ENCODE data around the gene UGT1A10.

UGT1A10 gene

DNA sequence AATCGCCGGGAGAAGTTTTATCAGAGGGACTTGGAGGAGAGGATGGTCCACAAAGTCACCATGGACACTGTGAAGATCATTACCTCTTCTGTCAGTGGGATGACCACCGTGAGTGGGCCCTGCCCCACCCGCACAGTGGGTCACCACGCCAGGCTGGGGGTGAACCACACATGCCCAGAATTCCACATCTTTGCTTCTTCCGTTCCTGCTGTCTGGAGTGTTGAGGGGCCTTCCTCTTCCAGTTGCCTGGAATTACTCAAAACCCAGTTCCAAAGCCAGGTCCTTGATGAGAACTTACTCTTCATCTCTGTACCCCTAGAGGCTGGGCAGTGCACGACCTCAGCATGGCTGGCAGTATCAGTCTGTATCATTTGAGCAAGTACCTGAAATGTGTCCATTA is 164.0 kb downstream of the UGT1A10 start:
- Histone ChIP-seq H3K9me3 (ENCODE audit: low read length) (no peaks in the 10 kb centered on the region), H3K36me3 (ENCODE audit: insufficient read depth, low read length) (no peaks in the 10 kb centered on the region), H3K27me3 (ENCODE audit: control insufficient read depth in 1 of 2, insufficient read depth in 2 of 2, low read length in 2 of 2) (no peaks in the 10 kb centered on the region), H3K9ac (ENCODE audit: low read length) (no peak overlapping the region), H3K4me3 (ENCODE audit: low read depth in 1 of 2, low read length in 2 of 2) (no peak overlapping the region), H3K27ac (ENCODE audit: low read depth, low read length) (no peak overlapping the region), H3K4me1 (ENCODE audit: insufficient read depth, low read length) (no peaks in the 10 kb centered on the region)

DNA sequence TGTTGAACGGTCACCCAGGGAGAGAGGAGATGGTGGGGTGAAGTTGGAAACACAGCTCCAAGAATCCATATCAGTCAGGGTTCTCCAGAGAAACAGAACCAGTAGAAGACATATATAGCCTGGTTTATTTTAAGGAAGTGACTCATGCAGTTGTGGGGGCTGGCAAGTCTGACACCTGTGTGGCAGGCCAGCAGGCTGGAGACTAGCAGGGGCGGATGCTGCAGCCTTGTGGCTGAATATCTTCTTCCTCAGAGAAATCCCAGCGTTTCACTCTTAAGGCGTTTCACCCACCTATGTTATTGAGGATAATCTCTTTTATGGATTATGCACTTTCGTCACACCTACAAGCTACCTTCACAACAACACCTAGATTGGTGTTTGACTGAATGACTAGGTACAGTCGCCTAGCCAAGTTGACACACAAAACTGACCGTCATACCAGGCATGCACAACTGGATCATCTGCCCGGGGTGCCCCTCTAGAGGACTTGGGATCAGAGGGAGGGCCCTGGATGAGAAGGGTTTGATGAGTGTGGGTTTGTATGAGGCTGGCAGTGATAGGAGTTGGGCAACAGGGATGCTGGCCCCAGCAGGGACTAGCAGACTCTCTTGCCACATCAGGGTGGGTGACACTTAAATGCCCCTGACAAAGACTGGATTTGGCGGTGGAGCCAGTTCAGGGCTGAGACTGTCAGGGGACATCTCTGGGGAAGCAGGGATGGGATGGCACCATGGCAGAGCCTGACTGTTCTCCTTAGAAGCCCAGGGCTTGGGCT is 165.3 kb downstream of the UGT1A10 start:
- no peaks in the 10 kb centered on the region for H3K36me3 ChIP-seq (ENCODE audit: insufficient read depth, low read length)
- no peaks in the 10 kb centered on the region for H3K27me3 ChIP-seq (ENCODE audit: control insufficient read depth in 1 of 2, insufficient read depth in 2 of 2, low read length in 2 of 2)
- H3K9ac ChIP-seq (ENCODE audit: low read length): no peak overlapping the region
- H3K4me1 ChIP-seq (ENCODE audit: insufficient read depth, low read length): no peaks in the 10 kb centered on the region
- H3K9me3 ChIP-seq (ENCODE audit: low read length): no peaks in the 10 kb centered on the region
- H3K4me3 ChIP-seq (ENCODE audit: low read depth in 1 of 2, low read length in 2 of 2): no peak overlapping the region
- no peak overlapping the region for H3K27ac ChIP-seq (ENCODE audit: low read depth, low read length)

DNA sequence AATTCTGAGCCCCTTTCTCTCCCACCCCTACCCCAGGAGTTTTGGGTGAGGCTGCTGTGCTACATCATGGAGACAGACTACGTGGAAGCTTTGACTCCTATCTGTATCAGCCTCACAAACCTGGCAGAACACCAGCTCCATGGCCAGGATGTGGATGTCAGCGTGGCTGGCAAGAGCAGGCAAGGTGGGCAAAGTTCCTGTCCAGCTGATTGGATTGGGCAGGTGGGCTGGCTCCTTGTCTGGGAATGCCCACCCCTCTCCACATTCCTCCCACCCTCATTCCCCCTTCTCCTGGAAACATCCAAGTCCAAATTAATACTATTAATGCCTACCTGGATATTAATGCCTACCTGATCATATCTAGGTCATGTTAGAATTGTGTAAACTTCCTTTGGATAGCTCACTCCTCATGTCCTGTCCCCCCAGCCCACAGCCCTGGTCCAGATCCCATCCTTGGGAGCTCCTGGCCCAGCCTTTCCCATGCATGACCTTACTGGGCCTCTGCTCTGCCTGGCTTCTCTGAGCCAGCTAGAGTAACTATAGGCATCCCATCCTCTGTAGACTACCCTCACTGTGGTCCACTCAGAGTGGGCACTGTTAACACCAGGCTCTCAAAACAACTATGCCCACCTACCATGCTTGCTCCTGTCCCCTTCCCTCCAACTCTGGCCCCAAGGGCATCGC is 166.0 kb downstream of the UGT1A10 start:
- no peak overlapping the region for H3K9ac ChIP-seq (ENCODE audit: low read length)
- no peaks in the 10 kb centered on the region for H3K4me1 ChIP-seq (ENCODE audit: insufficient read depth, low read length)
- H3K9me3 ChIP-seq (ENCODE audit: low read length): no peaks in the 10 kb centered on the region
- H3K4me3 ChIP-seq (ENCODE audit: low read depth in 1 of 2, low read length in 2 of 2): no peak overlapping the region
- H3K27me3 ChIP-seq (ENCODE audit: control insufficient read depth in 1 of 2, insufficient read depth in 2 of 2, low read length in 2 of 2): no peaks in the 10 kb centered on the region
- H3K36me3 ChIP-seq (ENCODE audit: insufficient read depth, low read length): no peaks in the 10 kb centered on the region
- no peak overlapping the region for H3K27ac ChIP-seq (ENCODE audit: low read depth, low read length)

DNA sequence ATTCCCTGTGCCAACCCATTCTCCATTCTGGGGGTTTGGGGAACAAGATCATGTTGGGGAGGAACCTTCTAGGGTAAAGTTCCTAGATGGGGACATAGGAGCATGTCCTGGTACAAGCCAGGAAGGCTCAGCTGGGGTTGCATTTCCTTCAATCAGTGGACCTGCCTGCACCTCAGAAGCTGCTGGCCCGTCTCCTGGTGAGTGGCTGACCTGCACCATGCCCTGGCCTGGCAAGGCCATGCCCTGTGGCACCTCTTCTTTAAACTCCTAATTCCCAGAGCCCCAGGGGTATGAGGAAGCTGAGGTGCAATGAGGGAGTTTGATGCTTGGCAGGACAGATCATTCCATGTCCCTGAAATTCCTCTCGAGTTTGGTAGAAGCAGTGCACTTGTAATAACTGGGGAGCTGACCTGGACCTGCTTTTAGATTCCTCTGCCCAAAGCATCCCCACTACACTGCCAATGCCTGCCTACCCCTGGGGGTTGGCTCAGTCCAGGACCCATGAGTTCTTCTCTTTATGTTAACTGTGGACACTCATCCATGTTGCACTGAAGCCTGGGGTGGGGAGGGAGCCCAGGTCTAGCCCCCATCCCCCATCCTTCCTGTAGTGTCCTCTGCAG is 167.2 kb downstream of the UGT1A10 start:
- no peak overlapping the region for H3K27ac ChIP-seq (ENCODE audit: low read depth, low read length)
- no peaks in the 10 kb centered on the region for H3K36me3 ChIP-seq (ENCODE audit: insufficient read depth, low read length)
- no peaks in the 10 kb centered on the region for H3K4me1 ChIP-seq (ENCODE audit: insufficient read depth, low read length)
- no peak overlapping the region for H3K9ac ChIP-seq (ENCODE audit: low read length)
- no peaks in the 10 kb centered on the region for H3K27me3 ChIP-seq (ENCODE audit: control insufficient read depth in 1 of 2, insufficient read depth in 2 of 2, low read length in 2 of 2)
- H3K4me3 ChIP-seq (ENCODE audit: low read depth in 1 of 2, low read length in 2 of 2): no peak overlapping the region
- H3K9me3 ChIP-seq (ENCODE audit: low read length): no peaks in the 10 kb centered on the region

DNA sequence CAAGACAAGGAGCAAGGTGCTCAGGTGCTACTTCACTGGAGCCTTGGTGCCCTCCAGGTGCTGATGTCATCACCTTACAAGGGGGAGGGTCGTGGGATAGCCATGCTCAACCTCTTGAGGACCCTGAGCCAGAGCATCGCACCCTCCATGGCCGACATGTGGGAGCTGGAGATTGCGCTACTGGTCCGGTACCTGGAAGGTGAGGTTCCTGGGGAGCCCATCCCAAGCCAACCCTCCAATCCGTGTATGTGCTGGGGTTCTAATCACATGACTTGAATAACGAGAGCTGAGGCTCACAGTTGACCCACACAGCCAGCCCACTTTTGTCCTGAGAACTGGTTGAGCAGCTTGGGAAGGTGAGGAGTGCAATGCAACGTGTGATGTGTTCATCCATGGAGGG is 167.7 kb downstream of the UGT1A10 start:
- no peaks in the 10 kb centered on the region for H3K4me1 ChIP-seq (ENCODE audit: insufficient read depth, low read length)
- H3K9me3 ChIP-seq (ENCODE audit: low read length): no peaks in the 10 kb centered on the region
- H3K27me3 ChIP-seq (ENCODE audit: control insufficient read depth in 1 of 2, insufficient read depth in 2 of 2, low read length in 2 of 2): no peaks in the 10 kb centered on the region
- H3K4me3 ChIP-seq (ENCODE audit: low read depth in 1 of 2, low read length in 2 of 2): no peak overlapping the region
- H3K36me3 ChIP-seq (ENCODE audit: insufficient read depth, low read length): no peaks in the 10 kb centered on the region
- no peak overlapping the region for H3K27ac ChIP-seq (ENCODE audit: low read depth, low read length)
- H3K9ac ChIP-seq (ENCODE audit: low read length): no peak overlapping the region

DNA sequence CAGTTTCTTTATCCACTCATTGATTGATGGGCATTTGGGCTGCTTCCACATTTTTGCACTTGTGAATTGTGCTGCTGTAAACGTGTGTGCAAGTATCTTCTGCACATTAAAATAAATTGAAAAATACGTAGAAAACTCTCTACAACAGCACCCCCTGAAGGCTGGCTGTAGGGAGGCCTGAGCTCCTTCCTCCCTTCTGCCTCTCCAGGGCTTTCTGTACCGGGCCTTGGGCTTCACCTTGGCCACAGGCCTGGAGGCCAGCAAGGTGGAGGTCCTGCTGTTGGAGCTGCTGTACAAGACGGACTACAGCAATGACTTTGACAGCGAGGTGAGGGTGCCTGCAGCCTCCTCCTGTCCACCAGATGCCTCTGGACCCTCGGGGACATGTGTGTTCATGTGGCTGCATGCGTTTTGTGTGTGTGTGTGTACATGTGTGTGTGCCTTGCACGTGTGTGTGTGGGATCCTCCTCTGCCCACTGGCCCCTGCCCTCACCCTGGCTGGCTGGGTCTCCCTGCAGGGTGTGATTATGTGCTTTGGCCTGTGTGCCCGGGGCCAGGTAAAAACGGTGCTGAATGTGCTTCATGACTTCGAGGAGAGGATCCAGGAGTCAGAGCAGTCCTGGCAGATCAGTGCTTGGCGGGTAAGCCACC is 171.1 kb downstream of the UGT1A10 start:
- Histone ChIP-seq H3K36me3 (ENCODE audit: insufficient read depth, low read length) (no peaks in the 10 kb centered on the region), H3K27ac (ENCODE audit: low read depth, low read length) (no peak overlapping the region), H3K9ac (ENCODE audit: low read length) (no peak overlapping the region), H3K4me3 (ENCODE audit: low read depth in 1 of 2, low read length in 2 of 2) (no peak overlapping the region), H3K9me3 (ENCODE audit: low read length) (no peaks in the 10 kb centered on the region), H3K4me1 (ENCODE audit: insufficient read depth, low read length) (no peaks in the 10 kb centered on the region), H3K27me3 (ENCODE audit: control insufficient read depth in 1 of 2, insufficient read depth in 2 of 2, low read length in 2 of 2) (no peaks in the 10 kb centered on the region)

DNA sequence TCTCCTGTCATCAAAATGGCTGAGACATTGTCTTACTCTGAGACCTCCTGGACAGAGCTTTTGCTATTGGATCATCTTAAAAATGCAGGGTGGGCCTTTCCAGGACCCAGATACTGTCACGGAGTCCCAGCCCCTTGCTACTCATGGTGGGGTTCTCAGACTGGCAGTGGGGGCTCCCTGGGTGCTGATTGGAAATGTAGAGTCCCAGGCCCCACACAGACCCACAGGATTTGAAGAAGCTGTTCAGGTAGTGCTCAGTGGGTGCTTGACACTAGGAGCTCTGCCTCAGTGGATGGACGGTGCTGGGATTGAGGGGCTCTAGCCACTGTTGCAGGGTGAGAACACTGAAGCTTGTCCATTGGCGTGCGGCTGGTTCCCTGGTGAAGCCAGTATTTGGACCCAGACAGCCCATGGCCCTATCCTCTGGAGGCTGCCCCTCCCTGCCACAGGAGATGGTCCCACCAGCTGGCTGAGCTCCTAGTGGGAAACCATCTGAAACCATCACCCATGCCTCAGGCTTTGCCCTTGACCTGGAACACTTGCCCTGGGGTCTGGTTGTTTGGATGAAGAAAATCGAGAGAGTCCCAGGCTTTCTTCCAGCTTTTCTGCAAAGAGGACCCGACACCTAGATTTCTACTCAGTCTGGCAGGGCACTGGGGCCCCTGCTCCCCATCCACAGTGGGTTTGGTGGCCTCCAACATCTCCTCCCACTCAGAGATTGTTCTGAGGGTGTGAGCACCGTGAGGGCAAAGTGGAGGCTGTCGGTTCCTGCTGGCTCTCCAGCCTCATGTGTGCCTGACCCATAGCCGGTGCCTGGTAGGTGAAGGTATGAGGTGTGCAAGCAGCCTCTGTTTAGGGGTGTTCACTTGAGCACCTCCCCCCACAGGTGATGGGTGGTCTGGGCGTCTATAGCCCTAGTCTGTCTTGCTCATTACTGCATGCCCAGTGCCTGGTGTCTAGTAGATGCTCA is 172.0 kb downstream of the UGT1A10 start:
- no peaks in the 10 kb centered on the region for H3K36me3 ChIP-seq (ENCODE audit: insufficient read depth, low read length)
- H3K4me3 ChIP-seq (ENCODE audit: low read depth in 1 of 2, low read length in 2 of 2): no peak overlapping the region
- H3K4me1 ChIP-seq (ENCODE audit: insufficient read depth, low read length): no peaks in the 10 kb centered on the region
- no peaks in the 10 kb centered on the region for H3K27me3 ChIP-seq (ENCODE audit: control insufficient read depth in 1 of 2, insufficient read depth in 2 of 2, low read length in 2 of 2)
- H3K9me3 ChIP-seq (ENCODE audit: low read length): no peaks in the 10 kb centered on the region
- no peak overlapping the region for H3K9ac ChIP-seq (ENCODE audit: low read length)
- no peak overlapping the region for H3K27ac ChIP-seq (ENCODE audit: low read depth, low read length)

DNA sequence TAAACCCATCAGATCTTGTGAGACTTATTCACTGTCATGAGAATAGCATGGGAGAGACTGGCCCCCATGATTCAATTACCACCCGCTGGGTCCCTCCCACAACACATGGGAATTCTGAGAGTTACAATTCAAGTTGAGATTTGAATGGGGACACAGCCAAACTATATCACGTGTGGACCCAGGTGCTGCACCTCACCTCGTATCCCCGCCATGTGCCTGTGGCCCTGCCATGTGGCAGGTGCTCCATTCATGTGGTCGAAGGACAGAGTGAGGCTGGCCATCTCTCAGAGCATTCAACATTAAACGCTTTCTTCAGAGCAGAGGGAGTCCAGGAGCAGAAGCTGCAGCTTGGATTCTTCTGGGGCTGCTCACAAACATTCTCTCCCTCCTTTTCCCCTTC is 174.1 kb downstream of the UGT1A10 start:
- H3K4me1 ChIP-seq (ENCODE audit: insufficient read depth, low read length): no peaks in the 10 kb centered on the region
- no peak overlapping the region for H3K27ac ChIP-seq (ENCODE audit: low read depth, low read length)
- H3K9me3 ChIP-seq (ENCODE audit: low read length): no peaks in the 10 kb centered on the region
- no peak overlapping the region for H3K9ac ChIP-seq (ENCODE audit: low read length)
- H3K4me3 ChIP-seq (ENCODE audit: low read depth in 1 of 2, low read length in 2 of 2): no peak overlapping the region
- H3K27me3 ChIP-seq (ENCODE audit: control insufficient read depth in 1 of 2, insufficient read depth in 2 of 2, low read length in 2 of 2): no peaks in the 10 kb centered on the region
- H3K36me3 ChIP-seq (ENCODE audit: insufficient read depth, low read length): no peaks in the 10 kb centered on the region

DNA sequence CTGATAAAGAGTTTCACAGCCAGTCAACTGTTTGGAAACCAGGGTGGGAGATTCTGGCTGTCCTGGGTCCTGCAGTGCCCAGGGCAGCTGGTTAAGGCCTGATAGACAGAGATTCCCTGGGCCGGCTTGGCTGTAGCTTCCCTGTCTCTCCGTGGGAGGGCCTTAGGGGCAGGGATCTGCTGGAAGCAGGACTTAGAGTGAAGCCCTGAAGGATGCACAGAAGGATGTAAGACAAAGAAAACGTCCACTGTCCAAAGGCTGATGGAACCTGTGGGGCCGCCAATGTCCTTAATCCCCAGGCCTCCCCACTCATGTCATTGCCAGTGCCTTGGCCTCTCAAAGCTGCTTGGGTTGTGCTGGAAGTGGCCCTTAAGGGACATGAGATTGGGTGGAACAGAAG is 174.8 kb downstream of the UGT1A10 start:
- Histone ChIP-seq H3K27ac (ENCODE audit: low read depth, low read length) (no peak overlapping the region), H3K4me3 (ENCODE audit: low read depth in 1 of 2, low read length in 2 of 2) (no peak overlapping the region), H3K4me1 (ENCODE audit: insufficient read depth, low read length) (no peaks in the 10 kb centered on the region), H3K9me3 (ENCODE audit: low read length) (no peaks in the 10 kb centered on the region), H3K9ac (ENCODE audit: low read length) (no peak overlapping the region), H3K36me3 (ENCODE audit: insufficient read depth, low read length) (no peaks in the 10 kb centered on the region), H3K27me3 (ENCODE audit: control insufficient read depth in 1 of 2, insufficient read depth in 2 of 2, low read length in 2 of 2) (no peaks in the 10 kb centered on the region)

DNA sequence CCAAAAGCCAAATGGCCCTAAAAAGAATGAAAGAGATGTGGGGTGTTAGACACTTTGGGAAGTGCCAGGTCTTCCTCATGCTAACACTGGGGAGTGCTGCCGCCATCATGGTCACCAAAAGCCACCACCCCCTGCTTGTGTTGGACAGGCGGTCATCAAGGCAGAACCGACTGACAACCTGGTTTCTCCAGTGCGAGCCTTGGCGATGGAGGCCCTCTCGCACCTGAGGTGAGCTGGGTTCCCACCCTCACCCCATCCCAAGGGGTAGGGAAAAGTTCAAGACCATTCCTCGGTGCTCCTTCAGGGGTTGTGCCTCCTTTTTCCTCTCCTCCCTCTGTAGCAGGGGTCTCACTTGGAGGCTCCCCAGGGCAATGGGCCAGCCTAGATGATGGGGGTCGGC is 175.5 kb downstream of the UGT1A10 start:
- no peak overlapping the region for H3K4me3 ChIP-seq (ENCODE audit: low read depth in 1 of 2, low read length in 2 of 2)
- H3K4me1 ChIP-seq (ENCODE audit: insufficient read depth, low read length): no peaks in the 10 kb centered on the region
- H3K9ac ChIP-seq (ENCODE audit: low read length): no peak overlapping the region
- H3K27me3 ChIP-seq (ENCODE audit: control insufficient read depth in 1 of 2, insufficient read depth in 2 of 2, low read length in 2 of 2): no peaks in the 10 kb centered on the region
- no peaks in the 10 kb centered on the region for H3K36me3 ChIP-seq (ENCODE audit: insufficient read depth, low read length)
- no peaks in the 10 kb centered on the region for H3K9me3 ChIP-seq (ENCODE audit: low read length)
- H3K27ac ChIP-seq (ENCODE audit: low read depth, low read length): no peak overlapping the region

All from muscle layer of colon (tissue), 2 donors.